Mucosa of descending colon (tissue), 3 donors: ENCODE results near the gene BARD1. TPM values are rescaled to one million over a fixed set of nuclear protein-coding genes. Genes with fewer than 3 reads are reported as not detected.
A peak's percentile ranks its signal among the peaks of the same experiment; 100 is the strongest.

Experiments
- ATAC-seq: fragments of 200-7000 bp; cut with Tn5 transposase; one replicate; pipeline ENCODE4 v1.9.1; 2020; ENCODE audit warnings: mild to moderate bottlenecking, moderate library complexity
- DNase-seq, 3 donors: peaks; one replicate each; pipeline ENCODE4 v3.0.0-alpha.2; 2020
- H3K36me3 ChIP-seq: fragments of 200-600 bp; one replicate; pipeline ENCODE4 v1.8.0; 2021; ENCODE audit warnings: low read depth, mild to moderate bottlenecking
- H3K4me1 ChIP-seq: fragments of 200-600 bp; one replicate; pipeline ENCODE4 v1.8.0; 2021; ENCODE audit warnings: low read depth, mild to moderate bottlenecking
- H3K4me3 ChIP-seq: fragments of 200-600 bp; one replicate; pipeline ENCODE4 v1.8.0; 2021; ENCODE audit warnings: mild to moderate bottlenecking
- H3K9me3 ChIP-seq: fragments of 200-600 bp; one replicate; pipeline ENCODE4 v1.8.0; 2021; ENCODE audit warnings: mild to moderate bottlenecking
- CTCF ChIP-seq: fragments of 200-600 bp; IDR thresholded peaks from one replicate; pipeline ENCODE4 v1.8.0; 2022; ENCODE audit warnings: antibody characterized with exemption, mild to moderate bottlenecking
- intact Hi-C, 2 donors: fragments of 100-400 bp; cut with DNase I in 1 of 2; cut with micrococcal nuclease in 1 of 2; formaldehyde crosslinking; loops; one replicate each; pipeline versions ENCODE4 v1.11.0 to v1.11.1; 2022; cut with DNase I, micrococcal nuclease
- total RNA-seq, 3 donors: library from RNA; stranded (reverse); fragmentation: NEBNext Ultra II Directional in 2 of 3; extraction: Animal tissue kit (Norgen Biotek cat#: 25700) in 2 of 3; gene quantifications; one replicate each; pipeline versions ENCODE4 v1.2.1 to v1.2.4, GENCODE V29; 2021 to 2023
- donor health status: DM: no; HTN: no; CAD: no; lungs with moderate emphysema.
- donor health status: DM: no; HTN: no; CAD: no.
- donor health status: DM: no; HTN: yes; CAD: no.

The BARD1 gene
- total RNA-seq, 3 donors from 2014 or later: 10.5 to 20.4 (median 15.9) TPM

GRCh38 chr2:214837466-214837865 lies 28.0 kb upstream of the BARD1 start:
- H3K4me3 ChIP-seq: no peak overlapping the region
- intact Hi-C loops: no loop called here
- TF ChIP-seq CTCF: no peak
- H3K4me1 ChIP-seq: no peaks in the 10 kb centered on the region
- DNase-seq: no peak
- no peaks in the 10 kb centered on the region for H3K9me3 ChIP-seq
- H3K36me3 ChIP-seq: no peaks in the 10 kb centered on the region
- ATAC-seq: no peak

GRCh38 chr2:214836568-214836967 lies 27.1 kb upstream of the BARD1 start:
- ATAC-seq: no peak
- H3K36me3 ChIP-seq: no peaks in the 10 kb centered on the region
- H3K4me1 ChIP-seq: no peaks in the 10 kb centered on the region
- DNase-seq: no peak
- H3K4me3 ChIP-seq: no peak overlapping the region
- intact Hi-C loops: no loop called here
- no peaks in the 10 kb centered on the region for H3K9me3 ChIP-seq
- no peak for TF ChIP-seq CTCF

- peak in 1 of 3 donors; percentile 53 for DNase-seq
- no peak for ATAC-seq
- intact Hi-C loops: no loop called here
- no peaks in the 10 kb centered on the region for H3K36me3 ChIP-seq
- H3K4me3 ChIP-seq: no peak overlapping the region
- no peaks in the 10 kb centered on the region for H3K4me1 ChIP-seq
- no peaks in the 10 kb centered on the region for H3K9me3 ChIP-seq
- no peak for TF ChIP-seq CTCF
Observed at GRCh38 chr2:214830794-214831346, 21.4 kb upstream of the BARD1 start.

- no peak for ATAC-seq
- intact Hi-C loops: no loop called here
- no peak for TF ChIP-seq CTCF
Observed at GRCh38 chr2:214816008-214816533, 6.6 kb upstream of the BARD1 start.

GRCh38 chr2:214810671-214811070 lies 1.2 kb upstream of the BARD1 start:
- no peak for ATAC-seq
- intact Hi-C loops: no loop called here

More at GRCh38 chr2:214816008-214816533, 6.6 kb upstream of the BARD1 start:
- H3K4me3 ChIP-seq: no peak overlapping the region
- H3K36me3 ChIP-seq: no peaks in the 10 kb centered on the region
- H3K9me3 ChIP-seq: no peaks in the 10 kb centered on the region
- no peaks in the 10 kb centered on the region for H3K4me1 ChIP-seq
- DNase-seq: no peak

More at GRCh38 chr2:214810671-214811070, 1.2 kb upstream of the BARD1 start:
- no peaks in the 10 kb centered on the region for H3K9me3 ChIP-seq
- no peak for TF ChIP-seq CTCF
- peaks cover 5% of the 10 kb centered on the region for H3K36me3 ChIP-seq
- H3K4me1 ChIP-seq: peaks cover 6% of the 10 kb centered on the region
- no peak overlapping the region for H3K4me3 ChIP-seq
- DNase-seq: peak in 2 of 3 donors; percentile 33 to 37
